Smooth muscle cell (in vitro differentiated cells): ENCODE results near the gene VKORC1. TPM values are rescaled to one million over a fixed set of nuclear protein-coding genes. Genes with fewer than 3 reads are reported as not detected.
A peak's percentile ranks its signal among the peaks of the same experiment; 100 is the strongest.

Source experiments
- DNase-seq: peaks from one replicate; lab custom pipeline; 2025; ENCODE audit not compliant: unreplicated experiment; lab: John Stamatoyannopoulos, UW
- H2AFZ ChIP-seq: fragments of 200-600 bp; sonication (generic); 2 replicates; pipeline ENCODE4 v1.6.0; 2016; ENCODE audit warnings: antibody characterized with exemption, low read depth, mild to moderate bottlenecking
- H3F3A ChIP-seq: fragments of 200-600 bp; sonication (generic); 2 replicates; pipeline ENCODE4 v1.6.0; 2017; ENCODE audit warnings: antibody characterized with exemption, low read depth
- H3K27ac ChIP-seq: fragments of 200-600 bp; sonication (generic); 2 replicates; pipeline ENCODE4 v1.5.1; 2016; ENCODE audit warnings: low read depth, mild to moderate bottlenecking
- H3K27me3 ChIP-seq: fragments of 200-600 bp; sonication (generic); 2 replicates; pipeline ENCODE4 v1.6.1; 2016; ENCODE audit warnings: low read depth, mild to moderate bottlenecking
- H3K36me3 ChIP-seq: fragments of 200-600 bp; sonication (generic); 2 replicates; pipeline ENCODE4 v1.5.1; 2016; ENCODE audit warnings: low read depth
- H3K4me1 ChIP-seq: fragments of 200-600 bp; sonication (generic); 2 replicates; pipeline ENCODE4 v1.5.1; 2016; ENCODE audit warnings: low read depth
- H3K4me2 ChIP-seq: fragments of 200-600 bp; sonication (generic); 2 replicates; pipeline ENCODE4 v1.6.0; 2016; ENCODE audit warnings: mild to moderate bottlenecking
- H3K4me3 ChIP-seq: fragments of 200-600 bp; sonication (generic); 2 replicates; pipeline ENCODE4 v1.5.1; 2016; ENCODE audit warnings: mild to moderate bottlenecking
- H3K79me2 ChIP-seq: fragments of 200-600 bp; sonication (generic); 2 replicates; pipeline ENCODE4 v1.6.0; 2016; ENCODE audit warnings: low read depth, mild to moderate bottlenecking
- H3K9ac ChIP-seq: fragments of 200-600 bp; sonication (generic); 2 replicates; pipeline ENCODE4 v1.6.0; 2016; ENCODE audit warnings: low read depth
- H3K9me3 ChIP-seq: fragments of 200-600 bp; sonication (generic); replicated peaks from 2 replicates; pipeline ENCODE4 v1.5.1; 2016; ENCODE audit warnings: low read depth
- H4K20me1 ChIP-seq: fragments of 200-600 bp; sonication (generic); 2 replicates; pipeline ENCODE4 v1.6.0; 2016; ENCODE audit warnings: low read depth
- CTCF ChIP-seq: fragments of 200-600 bp; sonication (generic); IDR thresholded peaks from 2 replicates; pipeline ENCODE4 v1.5.1; 2017; ENCODE audit warnings: borderline replicate concordance, mild to moderate bottlenecking, antibody characterized with exemption; ENCODE audit not compliant: insufficient read depth, poor library complexity, severe bottlenecking
- WGBS: methylation state at CpG from one replicate; pipeline ENCODE4 v1.1.7; 2016; ENCODE audit warnings: low lambda C conversion rate; 5-methylcytosine and 5-hydroxymethylcytosine counted together
- polyA plus RNA-seq: library from polyadenylated mRNA; unstranded; fragments of >200 nt; fragmentation: Nextera tagmentation; extraction: Ambion mirVana; gene quantifications from 2 replicates; pipeline ENCODE4 v1.2.1, GENCODE V29; 2016
- total RNA-seq: library from RNA; depleted of rRNA; stranded (reverse); fragments of >200 nt; gene quantifications from 2 replicates; pipeline ENCODE4 v1.2.3, GENCODE V29; 2014

The VKORC1 gene
- total and polyA plus RNA-seq, 2 experiments from 2014 or later = 253 to 394 TPM

GRCh38 chr16:31077024-31077423 is 17.6 kb downstream of the VKORC1 start:
- no peaks in the 10 kb centered on the region for H3F3A ChIP-seq
- peaks cover 46% of the 10 kb centered on the region for H3K79me2 ChIP-seq
- no peak for DNase-seq
- no peaks in the 10 kb centered on the region for H3K36me3 ChIP-seq
- H3K27me3 ChIP-seq = no peaks in the 10 kb centered on the region
- no peak overlapping the region for H3K27ac ChIP-seq
- peaks cover 20% of the 10 kb centered on the region for H4K20me1 ChIP-seq
- H3K4me2 ChIP-seq = no peak overlapping the region
- H2AFZ ChIP-seq = no peak overlapping the region
- H3K4me1 ChIP-seq = peaks cover 10% of the 10 kb centered on the region
- TF ChIP-seq CTCF = no peak
- no peaks in the 10 kb centered on the region for H3K9me3 ChIP-seq
- 98% methylated on average over 13 of the region's 13 CpGs for WGBS
- H3K4me3 ChIP-seq = no peak overlapping the region
- no peak overlapping the region for H3K9ac ChIP-seq

- H3K27me3 ChIP-seq = no peaks in the 10 kb centered on the region
- H3K9me3 ChIP-seq = no peaks in the 10 kb centered on the region
- H3K4me2 ChIP-seq = no peak overlapping the region
- no peaks in the 10 kb centered on the region for H3K36me3 ChIP-seq
- no peak overlapping the region for H3K27ac ChIP-seq
- peaks cover 15% of the 10 kb centered on the region for H3K4me1 ChIP-seq
- H3K9ac ChIP-seq = no peak overlapping the region
- H2AFZ ChIP-seq = no peak overlapping the region
- DNase-seq = no peak
- no peaks in the 10 kb centered on the region for H3F3A ChIP-seq
- WGBS = 93% methylated on average over 16 of the region's 16 CpGs
- peaks cover 53% of the 10 kb centered on the region for H3K79me2 ChIP-seq
- TF ChIP-seq CTCF = no peak
- H3K4me3 ChIP-seq = no peak overlapping the region
- H4K20me1 ChIP-seq = peaks cover 13% of the 10 kb centered on the region
These were observed 18.3 kb downstream of the VKORC1 start for GRCh38 chr16:31076319-31076718.

GRCh38 chr16:31074814-31075183 is 19.8 kb downstream of the VKORC1 start:
- DNase-seq = no peak
- Histone ChIP-seq H3K4me2 (peak overlapping the region; percentile 85), H3K9ac (peak overlapping the region; percentile 95), H3K36me3 (no peaks in the 10 kb centered on the region), H3K79me2 (peaks cover 57% of the 10 kb centered on the region), H3F3A (no peaks in the 10 kb centered on the region), H3K27me3 (no peaks in the 10 kb centered on the region), H3K4me3 (peak overlapping the region; percentile 76), H3K4me1 (peaks cover 15% of the 10 kb centered on the region), H2AFZ (peak overlapping the region; percentile 29), H4K20me1 (peaks cover 3% of the 10 kb centered on the region), H3K9me3 (no peaks in the 10 kb centered on the region), H3K27ac (peak overlapping the region; percentile 94)
- 4% methylated on average over 7 of the region's 7 CpGs for WGBS
- TF ChIP-seq CTCF = no peak
